GM23338 (cell line): Measurements from ENCODE around the gene LCN6. TPM values are rescaled to one million over a fixed set of nuclear protein-coding genes. Genes with fewer than 3 reads are reported as not detected.

Experiments
- ATAC-seq: fragments of 200-7000 bp; cut with Tn5 transposase; 3 replicates; pipeline ENCODE4 v1.9.1; 2020
- DNase-seq: peaks from one replicate; pipeline ENCODE4 v3.0.0-alpha.2; 2015; ENCODE audit warnings: low spot score
- H2AFZ ChIP-seq: fragments of 200-600 bp; sonication (generic); 2 replicates; pipeline ENCODE4 v1.8.0; 2016; ENCODE audit warnings: antibody characterized with exemption, mild to moderate bottlenecking, moderate library complexity
- H3F3A ChIP-seq: fragments of 200-600 bp; sonication (generic); replicated peaks from 2 replicates; pipeline ENCODE4 v1.8.0; 2017; ENCODE audit warnings: antibody characterized with exemption, mixed run types, low read depth
- H3K27ac ChIP-seq: fragments of 200-600 bp; sonication (generic); 2 replicates; pipeline ENCODE4 v1.6.1; 2016; ENCODE audit warnings: low read depth
- H3K27me3 ChIP-seq: fragments of 200-600 bp; sonication (generic); 2 replicates; pipeline ENCODE4 v1.8.0; 2016; ENCODE audit warnings: mild to moderate bottlenecking, mixed run types, moderate library complexity; ENCODE audit not compliant: insufficient read depth
- H3K36me3 ChIP-seq: fragments of 200-600 bp; sonication (generic); 2 replicates; pipeline ENCODE4 v1.8.0; 2016; ENCODE audit warnings: mild to moderate bottlenecking; ENCODE audit not compliant: insufficient read depth
- H3K4me1 ChIP-seq: fragments of 200-600 bp; sonication (generic); 2 replicates; pipeline ENCODE4 v1.8.0; 2016; ENCODE audit warnings: mild to moderate bottlenecking, moderate library complexity; ENCODE audit not compliant: insufficient read depth
- H3K4me2 ChIP-seq: fragments of 200-600 bp; sonication (generic); 2 replicates; pipeline ENCODE4 v1.7.1; 2017; ENCODE audit warnings: mixed run types
- H3K4me3 ChIP-seq: fragments of 200-600 bp; sonication (generic); 2 replicates; pipeline ENCODE4 v1.6.1; 2016; ENCODE audit warnings: mixed run types
- H3K79me2 ChIP-seq: fragments of 200-600 bp; sonication (generic); replicated peaks from 2 replicates; pipeline ENCODE4 v1.8.0; 2017; ENCODE audit warnings: mild to moderate bottlenecking; ENCODE audit not compliant: insufficient read depth
- H3K9me2 ChIP-seq: fragments of 200-600 bp; sonication (generic); 2 replicates; pipeline ENCODE4 v1.8.0; 2017; ENCODE audit not compliant: insufficient read depth
- H4K20me1 ChIP-seq: fragments of 200-600 bp; sonication (generic); replicated peaks from 2 replicates; pipeline ENCODE4 v1.8.0; 2017; ENCODE audit warnings: mild to moderate bottlenecking; ENCODE audit not compliant: insufficient read depth
- H3K27ac Mint-ChIP-seq: 2 replicates; pipeline ENCODE4 v1.8.0; 2020; ENCODE audit warnings: inconsistent platforms, mild to moderate bottlenecking, moderate library complexity, mixed read lengths
- H3K27me3 Mint-ChIP-seq: 3 replicates; pipeline ENCODE4 v1.8.0; 2022; ENCODE audit warnings: low read depth, mild to moderate bottlenecking, moderate library complexity, mixed read lengths, inconsistent platforms; ENCODE audit not compliant: insufficient read depth, poor library complexity
- H3K36me3 Mint-ChIP-seq: 3 replicates; pipeline ENCODE4 v1.8.0; 2021; ENCODE audit warnings: low read depth, mild to moderate bottlenecking, inconsistent platforms, moderate library complexity, mixed read lengths
- H3K4me1 Mint-ChIP-seq: 3 replicates; pipeline ENCODE4 v1.8.0; 2020; ENCODE audit warnings: mild to moderate bottlenecking, inconsistent platforms, mixed read lengths
- H3K4me3 Mint-ChIP-seq: 3 replicates; pipeline ENCODE4 v1.8.0; 2021; ENCODE audit warnings: moderate library complexity, mild to moderate bottlenecking, inconsistent platforms, mixed read lengths
- H3K9me3 Mint-ChIP-seq: 3 replicates; pipeline ENCODE4 v1.8.0; 2020; ENCODE audit warnings: moderate library complexity, mild to moderate bottlenecking, inconsistent platforms, mixed read lengths
- EZH2 ChIP-seq: fragments of 200-600 bp; sonication (generic); IDR thresholded peaks from one replicate; pipeline ENCODE4 v1.8.0; 2017; ENCODE audit warnings: antibody characterized with exemption, mild to moderate bottlenecking, low read depth; ENCODE audit not compliant: unreplicated experiment
- NANOG ChIP-seq: IDR thresholded peaks from 2 replicates; pipeline ENCODE4 v1.6.1; 2016; ENCODE audit warnings: antibody characterized with exemption, borderline replicate concordance
- polyA plus RNA-seq: library from polyadenylated mRNA; unstranded; fragments of >200 nt; fragmentation: Nextera tagmentation; extraction: Ambion mirVana; gene quantifications from 2 replicates; pipeline ENCODE4 v1.2.1, GENCODE V29; 2016
- total RNA-seq: library from RNA; depleted of rRNA; stranded (reverse); fragments of >200 nt; shearing (Covaris generic); gene quantifications from 2 replicates; pipeline ENCODE4 v1.2.3, GENCODE V29; 2014
- TF ChIP-seq, protein P1 (sequence below): IDR thresholded peaks from one replicate; pipeline ENCODE4 v1.6.1; 2018; ENCODE audit warnings: antibody characterized with exemption; ENCODE audit not compliant: unreplicated experiment
- TF ChIP-seq, protein P2 (sequence below): IDR thresholded peaks from 2 replicates; pipeline ENCODE4 v1.6.1; 2016; ENCODE audit warnings: antibody characterized with exemption
- TF ChIP-seq, protein P3 (sequence below): fragments of 250-450 bp; sonication (Bioruptor Pico); IDR thresholded peaks from 2 replicates; pipeline ENCODE4 v1.5.0; 2020; ENCODE audit warnings: mild to moderate bottlenecking, moderate library complexity

Gene LCN6
- total and polyA plus RNA-seq, 2 experiments from 2014 or later: not detected

DNA sequence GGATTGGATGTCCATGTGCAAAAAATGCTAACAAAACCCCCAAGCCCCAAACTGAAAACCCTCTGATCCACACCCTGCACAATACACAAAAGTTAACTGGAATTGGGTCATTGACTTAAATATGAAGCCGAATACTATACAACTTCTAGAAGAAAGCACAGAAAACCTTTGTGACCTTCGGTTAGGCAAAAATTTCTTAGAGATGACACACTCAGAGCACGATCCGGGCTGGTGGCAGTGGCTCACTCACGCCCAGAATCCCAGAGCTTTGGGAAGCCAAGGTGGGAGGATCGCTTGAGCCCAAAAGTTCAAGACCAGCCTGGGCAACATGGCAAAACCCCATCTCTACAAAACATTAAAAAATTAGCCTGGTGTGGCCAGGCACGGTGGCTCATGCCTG, 37.8 kb downstream of the LCN6 start:
- Histone ChIP-seq H3K36me3 (no peaks in the 10 kb centered on the region), H3K4me2 (no peak overlapping the region), H3K4me1 (peaks cover 4% of the 10 kb centered on the region; the same call in 1 of the 2 replicates), H2AFZ (no peak overlapping the region), H3K79me2 (peaks cover 10% of the 10 kb centered on the region; the same call in 1 of the 2 replicates), H3K27me3 (peaks cover 13% of the 10 kb centered on the region), H3K9me2 (no peaks in the 10 kb centered on the region), H3K4me3 (no peak overlapping the region), H4K20me1 (peaks cover 7% of the 10 kb centered on the region), H3F3A (0 out of 2 replicates have a peak, but pooled peaks cover 7% of the 10 kb centered on the region), H3K27ac (no peak overlapping the region)
- ATAC-seq (no peak), DNase-seq (no peak)
- H3K4me3 Mint-ChIP-seq: no peak overlapping the region; the same call in 2 of the 3 replicates
- H3K36me3 Mint-ChIP-seq: no peaks in the 10 kb centered on the region
- H3K27me3 Mint-ChIP-seq: peaks cover 13% of the 10 kb centered on the region
- peaks cover 3% of the 10 kb centered on the region; the same call in 2 of the 3 replicates for H3K4me1 Mint-ChIP-seq
- no peak overlapping the region for H3K27ac Mint-ChIP-seq
- H3K9me3 Mint-ChIP-seq: no peaks in the 10 kb centered on the region
- no peak for TF ChIP-seq NANOG
- TF ChIP-seq, protein P1, sequence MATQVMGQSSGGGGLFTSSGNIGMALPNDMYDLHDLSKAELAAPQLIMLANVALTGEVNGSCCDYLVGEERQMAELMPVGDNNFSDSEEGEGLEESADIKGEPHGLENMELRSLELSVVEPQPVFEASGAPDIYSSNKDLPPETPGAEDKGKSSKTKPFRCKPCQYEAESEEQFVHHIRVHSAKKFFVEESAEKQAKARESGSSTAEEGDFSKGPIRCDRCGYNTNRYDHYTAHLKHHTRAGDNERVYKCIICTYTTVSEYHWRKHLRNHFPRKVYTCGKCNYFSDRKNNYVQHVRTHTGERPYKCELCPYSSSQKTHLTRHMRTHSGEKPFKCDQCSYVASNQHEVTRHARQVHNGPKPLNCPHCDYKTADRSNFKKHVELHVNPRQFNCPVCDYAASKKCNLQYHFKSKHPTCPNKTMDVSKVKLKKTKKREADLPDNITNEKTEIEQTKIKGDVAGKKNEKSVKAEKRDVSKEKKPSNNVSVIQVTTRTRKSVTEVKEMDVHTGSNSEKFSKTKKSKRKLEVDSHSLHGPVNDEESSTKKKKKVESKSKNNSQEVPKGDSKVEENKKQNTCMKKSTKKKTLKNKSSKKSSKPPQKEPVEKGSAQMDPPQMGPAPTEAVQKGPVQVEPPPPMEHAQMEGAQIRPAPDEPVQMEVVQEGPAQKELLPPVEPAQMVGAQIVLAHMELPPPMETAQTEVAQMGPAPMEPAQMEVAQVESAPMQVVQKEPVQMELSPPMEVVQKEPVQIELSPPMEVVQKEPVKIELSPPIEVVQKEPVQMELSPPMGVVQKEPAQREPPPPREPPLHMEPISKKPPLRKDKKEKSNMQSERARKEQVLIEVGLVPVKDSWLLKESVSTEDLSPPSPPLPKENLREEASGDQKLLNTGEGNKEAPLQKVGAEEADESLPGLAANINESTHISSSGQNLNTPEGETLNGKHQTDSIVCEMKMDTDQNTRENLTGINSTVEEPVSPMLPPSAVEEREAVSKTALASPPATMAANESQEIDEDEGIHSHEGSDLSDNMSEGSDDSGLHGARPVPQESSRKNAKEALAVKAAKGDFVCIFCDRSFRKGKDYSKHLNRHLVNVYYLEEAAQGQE: no peak
- TF ChIP-seq, protein P2, sequence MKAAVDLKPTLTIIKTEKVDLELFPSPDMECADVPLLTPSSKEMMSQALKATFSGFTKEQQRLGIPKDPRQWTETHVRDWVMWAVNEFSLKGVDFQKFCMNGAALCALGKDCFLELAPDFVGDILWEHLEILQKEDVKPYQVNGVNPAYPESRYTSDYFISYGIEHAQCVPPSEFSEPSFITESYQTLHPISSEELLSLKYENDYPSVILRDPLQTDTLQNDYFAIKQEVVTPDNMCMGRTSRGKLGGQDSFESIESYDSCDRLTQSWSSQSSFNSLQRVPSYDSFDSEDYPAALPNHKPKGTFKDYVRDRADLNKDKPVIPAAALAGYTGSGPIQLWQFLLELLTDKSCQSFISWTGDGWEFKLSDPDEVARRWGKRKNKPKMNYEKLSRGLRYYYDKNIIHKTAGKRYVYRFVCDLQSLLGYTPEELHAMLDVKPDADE: no peak
- no peak for TF ChIP-seq EZH2
- TF ChIP-seq, protein P3, sequence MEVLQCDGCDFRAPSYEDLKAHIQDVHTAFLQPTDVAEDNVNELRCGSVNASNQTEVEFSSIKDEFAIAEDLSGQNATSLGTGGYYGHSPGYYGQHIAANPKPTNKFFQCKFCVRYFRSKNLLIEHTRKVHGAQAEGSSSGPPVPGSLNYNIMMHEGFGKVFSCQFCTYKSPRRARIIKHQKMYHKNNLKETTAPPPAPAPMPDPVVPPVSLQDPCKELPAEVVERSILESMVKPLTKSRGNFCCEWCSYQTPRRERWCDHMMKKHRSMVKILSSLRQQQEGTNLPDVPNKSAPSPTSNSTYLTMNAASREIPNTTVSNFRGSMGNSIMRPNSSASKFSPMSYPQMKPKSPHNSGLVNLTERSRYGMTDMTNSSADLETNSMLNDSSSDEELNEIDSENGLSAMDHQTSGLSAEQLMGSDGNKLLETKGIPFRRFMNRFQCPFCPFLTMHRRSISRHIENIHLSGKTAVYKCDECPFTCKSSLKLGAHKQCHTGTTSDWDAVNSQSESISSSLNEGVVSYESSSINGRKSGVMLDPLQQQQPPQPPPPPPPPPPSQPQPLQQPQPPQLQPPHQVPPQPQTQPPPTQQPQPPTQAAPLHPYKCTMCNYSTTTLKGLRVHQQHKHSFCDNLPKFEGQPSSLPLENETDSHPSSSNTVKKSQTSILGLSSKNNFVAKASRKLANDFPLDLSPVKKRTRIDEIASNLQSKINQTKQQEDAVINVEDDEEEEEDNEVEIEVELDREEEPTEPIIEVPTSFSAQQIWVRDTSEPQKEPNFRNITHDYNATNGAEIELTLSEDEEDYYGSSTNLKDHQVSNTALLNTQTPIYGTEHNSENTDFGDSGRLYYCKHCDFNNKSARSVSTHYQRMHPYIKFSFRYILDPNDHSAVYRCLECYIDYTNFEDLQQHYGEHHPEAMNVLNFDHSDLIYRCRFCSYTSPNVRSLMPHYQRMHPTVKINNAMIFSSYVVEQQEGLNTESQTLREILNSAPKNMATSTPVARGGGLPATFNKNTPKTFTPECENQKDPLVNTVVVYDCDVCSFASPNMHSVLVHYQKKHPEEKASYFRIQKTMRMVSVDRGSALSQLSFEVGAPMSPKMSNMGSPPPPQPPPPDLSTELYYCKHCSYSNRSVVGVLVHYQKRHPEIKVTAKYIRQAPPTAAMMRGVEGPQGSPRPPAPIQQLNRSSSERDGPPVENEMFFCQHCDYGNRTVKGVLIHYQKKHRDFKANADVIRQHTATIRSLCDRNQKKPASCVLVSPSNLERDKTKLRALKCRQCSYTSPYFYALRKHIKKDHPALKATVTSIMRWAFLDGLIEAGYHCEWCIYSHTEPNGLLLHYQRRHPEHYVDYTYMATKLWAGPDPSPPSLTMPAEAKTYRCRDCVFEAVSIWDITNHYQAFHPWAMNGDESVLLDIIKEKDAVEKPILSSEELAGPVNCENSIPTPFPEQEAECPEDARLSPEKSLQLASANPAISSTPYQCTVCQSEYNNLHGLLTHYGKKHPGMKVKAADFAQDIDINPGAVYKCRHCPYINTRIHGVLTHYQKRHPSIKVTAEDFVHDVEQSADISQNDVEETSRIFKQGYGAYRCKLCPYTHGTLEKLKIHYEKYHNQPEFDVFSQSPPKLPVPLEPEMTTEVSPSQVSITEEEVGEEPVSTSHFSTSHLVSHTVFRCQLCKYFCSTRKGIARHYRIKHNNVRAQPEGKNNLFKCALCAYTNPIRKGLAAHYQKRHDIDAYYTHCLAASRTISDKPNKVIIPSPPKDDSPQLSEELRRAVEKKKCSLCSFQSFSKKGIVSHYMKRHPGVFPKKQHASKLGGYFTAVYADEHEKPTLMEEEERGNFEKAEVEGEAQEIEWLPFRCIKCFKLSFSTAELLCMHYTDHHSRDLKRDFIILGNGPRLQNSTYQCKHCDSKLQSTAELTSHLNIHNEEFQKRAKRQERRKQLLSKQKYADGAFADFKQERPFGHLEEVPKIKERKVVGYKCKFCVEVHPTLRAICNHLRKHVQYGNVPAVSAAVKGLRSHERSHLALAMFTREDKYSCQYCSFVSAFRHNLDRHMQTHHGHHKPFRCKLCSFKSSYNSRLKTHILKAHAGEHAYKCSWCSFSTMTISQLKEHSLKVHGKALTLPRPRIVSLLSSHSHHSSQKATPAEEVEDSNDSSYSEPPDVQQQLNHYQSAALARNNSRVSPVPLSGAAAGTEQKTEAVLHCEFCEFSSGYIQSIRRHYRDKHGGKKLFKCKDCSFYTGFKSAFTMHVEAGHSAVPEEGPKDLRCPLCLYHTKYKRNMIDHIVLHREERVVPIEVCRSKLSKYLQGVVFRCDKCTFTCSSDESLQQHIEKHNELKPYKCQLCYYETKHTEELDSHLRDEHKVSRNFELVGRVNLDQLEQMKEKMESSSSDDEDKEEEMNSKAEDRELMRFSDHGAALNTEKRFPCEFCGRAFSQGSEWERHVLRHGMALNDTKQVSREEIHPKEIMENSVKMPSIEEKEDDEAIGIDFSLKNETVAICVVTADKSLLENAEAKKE: no peak
